HG02884 (cell line): ENCODE results near the gene NRP1.
"Not testable (repeated sequence)": the region's sequence is repeated elsewhere in the genome, so short reads cannot be mapped to it uniquely, and the experiment has no call there.

Experiments
- ATAC-seq: cut with Tn5 transposase; IDR thresholded peaks from one replicate; pipeline ENCODE4 v1.9.1; 2021; ENCODE audit warnings: mild to moderate bottlenecking, moderate library complexity; ENCODE audit not compliant: unreplicated experiment

The NRP1 gene

GRCh38 chr10:33154590-33154989 is 179.9 kb downstream of the NRP1 start:
- ATAC-seq, result no peak

GRCh38 chr10:33153968-33154327 is 180.5 kb downstream of the NRP1 start:
- ATAC-seq, result no peak

- ATAC-seq, result no peak
Measured at GRCh38 chr10:33153251-33153967, 181.1 kb downstream of the NRP1 start.

GRCh38 chr10:33152750-33153149 is 181.7 kb downstream of the NRP1 start:
- ATAC-seq, result no peak

GRCh38 chr10:33152146-33152545 is 182.3 kb downstream of the NRP1 start:
- no peak for ATAC-seq

- no peak for ATAC-seq
Measured at GRCh38 chr10:33151344-33151864, 183.1 kb downstream of the NRP1 start.

GRCh38 chr10:33150889-33151288 is 183.6 kb downstream of the NRP1 start:
- no peak for ATAC-seq

GRCh38 chr10:33150146-33150545 is 184.3 kb downstream of the NRP1 start:
- no peak for ATAC-seq

- no peak for ATAC-seq
Measured at GRCh38 chr10:33147013-33147310, 187.5 kb downstream of the NRP1 start.

GRCh38 chr10:33146189-33147012 is 188.1 kb downstream of the NRP1 start:
- no peak for ATAC-seq

- ATAC-seq, result no peak
Measured at GRCh38 chr10:33145451-33146188, 188.8 kb downstream of the NRP1 start.

- ATAC-seq, result no peak
Measured at GRCh38 chr10:33143160-33143728, 191.2 kb downstream of the NRP1 start.

GRCh38 chr10:33142295-33142694 is 192.2 kb downstream of the NRP1 start:
- no peak for ATAC-seq

GRCh38 chr10:33141251-33141650 is 193.2 kb downstream of the NRP1 start:
- ATAC-seq, result no peak

GRCh38 chr10:33139181-33139646 is 195.3 kb downstream of the NRP1 start:
- no peak for ATAC-seq

- not testable (repeated sequence) for ATAC-seq
Measured at GRCh38 chr10:33138686-33139085, 195.8 kb downstream of the NRP1 start.

- ATAC-seq, result no peak
Measured at GRCh38 chr10:33137356-33138005, 197.0 kb downstream of the NRP1 start.

- ATAC-seq, result no peak
Measured at GRCh38 chr10:33136781-33137180, 197.7 kb downstream of the NRP1 start.

GRCh38 chr10:33136271-33136670 is 198.2 kb downstream of the NRP1 start:
- ATAC-seq, result no peak

GRCh38 chr10:33134011-33134751 is 200.3 kb downstream of the NRP1 start:
- ATAC-seq, result peak; percentile 56
